Measurements from ENCODE around the gene PAX6.

- TF ChIP-seq CTCF (IDR thresholded peaks at IDR 0.05): no peak
- TF ChIP-seq CEBPB (IDR thresholded peaks at IDR 0.05): no peak
- no peak for TF ChIP-seq RAD21 (conservative IDR thresholded peaks at IDR 0.05 in 1 of 2, IDR thresholded peaks at IDR 0.05 in 1 of 2)
- TF ChIP-seq POLR2A (IDR thresholded peaks at IDR 0.05; ENCODE audit: low read length): no peak
- TF ChIP-seq HDAC2 (IDR thresholded peaks at IDR 0.05): no peak
- TF ChIP-seq PBX3 (IDR thresholded peaks at IDR 0.05): no peak
- TF ChIP-seq TP53 (CRISPR knock-in tag; IDR thresholded peaks at IDR 0.05): no peak
- no peak for TF ChIP-seq SMC3 (IDR thresholded peaks at IDR 0.05)
Measured at GRCh38 chr11:31824332-31824878, 13.3 kb upstream of the PAX6 start.
